GM06990 (cell line): Measurements from ENCODE around the gene RAD9A.

Source experiments
- DNase-seq: peaks from one replicate; pipeline ENCODE4 v3.0.0-alpha.2; 2011; ENCODE audit not compliant: insufficient read length; ENCODE audit errors: extremely low read depth
- H3K27me3 ChIP-seq: replicated peaks from 2 replicates; pipeline ENCODE4 v1.6.0; 2011; ENCODE audit warnings: low read length; ENCODE audit not compliant: control insufficient read depth, insufficient read depth
- H3K36me3 ChIP-seq: 2 replicates; pipeline ENCODE4 v1.5.1; 2011; ENCODE audit warnings: low read length; ENCODE audit not compliant: control insufficient read depth, insufficient read depth
- H3K4me3 ChIP-seq: replicated peaks from 2 replicates; pipeline ENCODE4 v1.5.1; 2011; ENCODE audit warnings: low read depth, mild to moderate bottlenecking, control low read depth, low read length
- TF ChIP-seq, protein P1 (sequence below): IDR thresholded peaks from 2 replicates; pipeline ENCODE4 v1.5.1; 2011; ENCODE audit warnings: low read length, control low read depth, mild to moderate bottlenecking, inconsistent platforms; ENCODE audit not compliant: insufficient read depth, poor library complexity, severe bottlenecking

Gene RAD9A

DNA sequence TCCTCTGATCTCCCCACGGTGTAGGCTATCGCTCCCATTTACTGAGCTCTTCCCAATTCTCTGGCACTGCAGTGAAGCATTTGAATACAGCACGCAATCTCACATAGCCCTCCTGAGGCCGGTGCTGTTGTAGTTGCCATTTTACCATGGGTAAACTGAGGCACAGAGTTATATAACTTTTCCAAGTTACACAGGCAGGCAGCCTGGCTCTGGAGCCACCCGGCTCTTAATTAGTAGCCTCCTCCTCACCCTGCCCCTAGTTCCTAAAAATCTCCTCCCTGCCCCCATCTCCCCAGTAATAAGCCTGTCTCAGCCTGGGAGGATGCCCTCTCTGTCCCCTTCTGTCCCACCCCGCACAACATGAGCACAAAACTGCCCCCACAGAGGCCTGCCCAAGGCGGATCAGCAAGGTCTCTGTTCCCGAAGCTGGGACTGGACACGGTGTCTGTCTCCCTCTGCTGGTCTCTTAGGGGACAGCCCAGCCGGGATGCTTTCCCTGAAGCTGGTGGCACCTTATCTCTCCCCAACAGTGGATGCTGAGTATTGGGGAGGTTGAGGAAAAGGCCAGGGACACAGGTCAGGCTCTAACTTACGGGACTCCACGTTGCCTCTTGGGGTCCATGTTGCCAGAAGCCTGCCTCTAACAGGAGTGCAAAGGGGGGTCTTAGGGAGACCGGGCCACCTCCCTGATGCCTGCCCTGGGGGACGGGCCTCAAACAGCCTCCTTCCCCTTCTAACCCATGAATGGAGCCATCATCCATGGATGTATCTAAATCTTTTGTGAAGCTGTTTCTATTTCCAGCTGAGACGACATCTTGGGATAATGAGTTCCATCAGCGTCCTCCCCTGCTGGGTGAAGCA lies 9.3 kb upstream of the RAD9A start:
- Histone ChIP-seq H3K36me3 (no peaks in the 10 kb centered on the region), H3K27me3 (no peaks in the 10 kb centered on the region), H3K4me3 (no peak overlapping the region)
- TF ChIP-seq, protein P1, sequence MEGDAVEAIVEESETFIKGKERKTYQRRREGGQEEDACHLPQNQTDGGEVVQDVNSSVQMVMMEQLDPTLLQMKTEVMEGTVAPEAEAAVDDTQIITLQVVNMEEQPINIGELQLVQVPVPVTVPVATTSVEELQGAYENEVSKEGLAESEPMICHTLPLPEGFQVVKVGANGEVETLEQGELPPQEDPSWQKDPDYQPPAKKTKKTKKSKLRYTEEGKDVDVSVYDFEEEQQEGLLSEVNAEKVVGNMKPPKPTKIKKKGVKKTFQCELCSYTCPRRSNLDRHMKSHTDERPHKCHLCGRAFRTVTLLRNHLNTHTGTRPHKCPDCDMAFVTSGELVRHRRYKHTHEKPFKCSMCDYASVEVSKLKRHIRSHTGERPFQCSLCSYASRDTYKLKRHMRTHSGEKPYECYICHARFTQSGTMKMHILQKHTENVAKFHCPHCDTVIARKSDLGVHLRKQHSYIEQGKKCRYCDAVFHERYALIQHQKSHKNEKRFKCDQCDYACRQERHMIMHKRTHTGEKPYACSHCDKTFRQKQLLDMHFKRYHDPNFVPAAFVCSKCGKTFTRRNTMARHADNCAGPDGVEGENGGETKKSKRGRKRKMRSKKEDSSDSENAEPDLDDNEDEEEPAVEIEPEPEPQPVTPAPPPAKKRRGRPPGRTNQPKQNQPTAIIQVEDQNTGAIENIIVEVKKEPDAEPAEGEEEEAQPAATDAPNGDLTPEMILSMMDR, result peak; percentile 97
- peak; percentile 73 for DNase-seq

DNA sequence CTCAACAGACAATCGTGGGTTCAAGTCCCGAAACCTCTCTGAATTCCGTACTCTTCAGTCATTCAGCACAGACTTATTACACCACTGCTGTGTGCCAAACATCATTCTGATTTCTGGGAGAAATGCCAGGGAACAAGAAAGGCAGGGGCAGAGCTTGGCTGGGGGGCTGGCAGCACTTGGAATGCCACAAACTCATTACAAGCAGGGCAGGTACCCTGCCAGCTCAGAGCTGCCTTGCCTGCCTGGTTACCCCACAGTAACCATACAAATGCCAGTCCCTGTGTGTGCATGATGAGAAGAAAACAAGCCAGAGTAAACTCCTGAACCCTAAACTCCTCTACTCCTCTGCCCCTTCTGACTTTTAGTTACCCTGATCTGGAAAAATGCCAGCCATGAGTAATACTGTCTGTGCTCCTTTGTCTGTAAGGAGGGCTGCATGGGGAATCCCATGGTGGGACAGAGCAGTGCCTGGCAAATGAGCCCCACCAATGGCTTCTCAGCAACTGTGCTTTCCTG lies 6.9 kb upstream of the RAD9A start:
- TF ChIP-seq, protein P1, result no peak
- DNase-seq, result no peak
- Histone ChIP-seq H3K36me3 (no peaks in the 10 kb centered on the region), H3K27me3 (no peaks in the 10 kb centered on the region), H3K4me3 (no peak overlapping the region)

DNA sequence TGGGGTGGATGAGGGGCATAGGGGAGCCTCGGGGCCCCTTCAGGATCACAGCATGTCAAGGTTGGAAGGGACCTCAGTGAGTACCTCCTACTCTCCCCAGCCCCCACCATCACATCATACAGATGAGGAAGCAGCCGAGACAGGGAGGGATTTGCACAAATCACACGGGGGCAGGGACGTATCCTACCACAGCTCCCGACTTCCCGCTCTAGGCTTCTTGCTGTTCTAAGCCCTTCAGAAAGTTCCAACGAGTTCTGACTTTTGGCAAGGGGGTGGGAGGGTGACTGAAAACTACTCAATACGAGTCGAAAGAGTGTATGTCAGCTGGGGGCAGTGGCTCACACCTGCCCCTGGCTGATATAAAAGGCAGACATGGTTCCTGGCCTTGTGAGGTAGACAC lies 4.7 kb upstream of the RAD9A start:
- TF ChIP-seq, protein P1, result no peak
- Histone ChIP-seq H3K27me3 (no peaks in the 10 kb centered on the region), H3K36me3 (no peaks in the 10 kb centered on the region), H3K4me3 (no peak overlapping the region)
- DNase-seq, result no peak

DNA sequence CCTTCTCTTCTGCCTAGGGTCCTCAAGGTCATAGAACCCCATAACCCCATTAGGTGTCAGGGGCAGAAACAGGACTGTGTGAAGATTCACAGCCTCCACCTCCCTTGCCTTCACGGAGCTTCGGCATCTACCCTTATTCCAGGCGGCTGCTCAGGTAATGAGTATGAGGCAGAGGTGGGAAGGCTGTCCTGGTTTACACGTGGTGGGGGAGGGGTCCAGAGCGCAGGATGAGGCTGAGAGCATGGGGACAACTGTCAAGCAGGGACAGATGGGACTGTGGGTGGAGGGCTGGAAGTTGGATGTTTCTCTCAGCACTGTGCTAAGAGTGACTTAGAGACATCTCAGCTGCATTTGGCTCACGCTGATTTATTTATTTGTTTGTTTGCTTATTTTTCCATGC lies 4.3 kb upstream of the RAD9A start:
- Histone ChIP-seq H3K36me3 (no peaks in the 10 kb centered on the region), H3K27me3 (no peaks in the 10 kb centered on the region), H3K4me3 (no peak overlapping the region)
- no peak for DNase-seq
- TF ChIP-seq, protein P1, result no peak

DNA sequence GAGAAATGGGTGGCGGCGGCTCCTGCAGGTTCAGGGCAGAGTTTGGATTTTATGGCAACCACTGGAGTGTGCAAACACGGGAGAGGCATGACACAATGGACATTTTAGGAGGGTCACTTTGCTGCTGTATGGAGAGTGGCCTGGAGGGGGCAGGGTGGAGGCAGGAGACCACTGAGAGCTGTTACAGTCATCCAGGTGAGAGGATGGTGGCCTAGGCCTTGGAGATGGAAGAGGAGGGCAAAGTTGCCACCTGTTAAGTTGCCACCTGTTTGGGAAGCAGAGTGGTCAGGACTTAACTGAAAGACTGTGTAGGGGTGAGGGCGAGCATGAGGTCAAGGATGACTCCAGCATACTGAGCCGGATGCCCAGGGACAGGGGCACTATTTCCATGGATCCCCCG lies 2.3 kb upstream of the RAD9A start:
- H3K4me3 ChIP-seq, result no peak overlapping the region
- no peaks in the 10 kb centered on the region for H3K27me3 ChIP-seq
- TF ChIP-seq, protein P1, result peak; percentile 63
- no peak for DNase-seq
- H3K36me3 ChIP-seq, result peaks cover 2% of the 10 kb centered on the region; the same call in 1 of the 2 replicates
